Karpas-422 (cell line): Measurements from ENCODE around the gene CLRN1. TPM values are rescaled to one million over a fixed set of nuclear protein-coding genes. Genes with fewer than 3 reads are reported as not detected.
A peak's percentile ranks its signal among the peaks of the same experiment; 100 is the strongest.

Source experiments
- DNase-seq: peaks from one replicate; pipeline ENCODE4 v3.0.0-alpha.2; 2015
- H2AFZ ChIP-seq: fragments of 200-600 bp; sonication (generic); 2 replicates; pipeline ENCODE4 v1.6.1; 2014; ENCODE audit warnings: antibody characterized with exemption, low read length, mixed read lengths
- H3K27ac ChIP-seq: fragments of 200-600 bp; sonication (generic); 2 replicates; pipeline ENCODE4 v1.5.1; 2014; ENCODE audit warnings: mild to moderate bottlenecking, low read length, moderate library complexity
- H3K27me3 ChIP-seq: fragments of 200-600 bp; sonication (generic); 2 replicates; pipeline ENCODE4 v1.6.1; 2014; ENCODE audit warnings: low read length, mixed read lengths
- H3K36me3 ChIP-seq: fragments of 200-600 bp; sonication (generic); 2 replicates; pipeline ENCODE4 v1.6.1; 2014; ENCODE audit warnings: low read length, mixed read lengths; ENCODE audit not compliant: insufficient read depth
- H3K4me1 ChIP-seq: fragments of 200-600 bp; sonication (generic); 2 replicates; pipeline ENCODE4 v1.6.1; 2014; ENCODE audit warnings: mild to moderate bottlenecking, low read length, mixed read lengths
- H3K4me2 ChIP-seq: fragments of 200-600 bp; sonication (generic); 2 replicates; pipeline ENCODE4 v1.6.1; 2014; ENCODE audit warnings: low read length, low read depth, mild to moderate bottlenecking; ENCODE audit not compliant: poor library complexity, severe bottlenecking
- H3K4me3 ChIP-seq: fragments of 200-600 bp; sonication (generic); 2 replicates; pipeline ENCODE4 v1.5.1; 2014; ENCODE audit warnings: mild to moderate bottlenecking, antibody characterized with exemption, low read length, mixed read lengths
- H3K79me2 ChIP-seq: fragments of 200-600 bp; sonication (generic); 2 replicates; pipeline ENCODE4 v1.6.1; 2014; ENCODE audit warnings: mild to moderate bottlenecking, low read length, mixed read lengths
- H3K9ac ChIP-seq: fragments of 200-600 bp; sonication (generic); 2 replicates; pipeline ENCODE4 v1.6.0; 2014; ENCODE audit warnings: low read length
- H3K9me2 ChIP-seq: fragments of 200-600 bp; sonication (generic), shearing (Covaris generic); replicated peaks from 2 replicates; pipeline ENCODE4 v1.6.0; 2014; ENCODE audit warnings: mild to moderate bottlenecking, low read length, moderate library complexity; ENCODE audit not compliant: insufficient read depth
- H3K9me3 ChIP-seq: fragments of 300-700, 200-600 bp; sonication (generic); 2 replicates; pipeline ENCODE4 v1.6.1; 2014; ENCODE audit warnings: low read length, mixed read lengths
- H4K20me1 ChIP-seq: fragments of 200-600 bp; sonication (generic); 2 replicates; pipeline ENCODE4 v1.6.1; 2014; ENCODE audit warnings: mild to moderate bottlenecking, antibody characterized with exemption, low read length, low read depth; ENCODE audit not compliant: insufficient read depth
- total RNA-seq: library from RNA; depleted of rRNA; stranded (reverse); fragments of >200 nt; shearing (Covaris generic); gene quantifications from 2 replicates; pipeline ENCODE4 v1.2.3, GENCODE V29; 2014; ENCODE audit warnings: low replicate concordance

CLRN1 gene
- total RNA-seq, 1 experiment from 2014 or later, result not detected

- Histone ChIP-seq H3K27ac (no peak overlapping the region), H3K9me3 (no peaks in the 10 kb centered on the region), H3K4me2 (no peak overlapping the region), H4K20me1 (no peaks in the 10 kb centered on the region), H3K27me3 (no peaks in the 10 kb centered on the region), H3K79me2 (no peaks in the 10 kb centered on the region), H3K9ac (no peak overlapping the region), H3K4me1 (no peaks in the 10 kb centered on the region), H3K9me2 (no peaks in the 10 kb centered on the region), H2AFZ (no peak overlapping the region), H3K36me3 (no peaks in the 10 kb centered on the region), H3K4me3 (no peak overlapping the region)
- DNase-seq, result no peak
Observed at GRCh38 chr3:150942221-150942620, 30.3 kb downstream of the CLRN1 start.

- Histone ChIP-seq H3K9me2 (no peaks in the 10 kb centered on the region), H2AFZ (no peak overlapping the region), H4K20me1 (no peaks in the 10 kb centered on the region), H3K4me3 (no peak overlapping the region), H3K4me2 (no peak overlapping the region), H3K27me3 (no peaks in the 10 kb centered on the region), H3K79me2 (no peaks in the 10 kb centered on the region), H3K9ac (no peak overlapping the region), H3K36me3 (no peaks in the 10 kb centered on the region), H3K27ac (no peak overlapping the region), H3K9me3 (no peaks in the 10 kb centered on the region), H3K4me1 (no peaks in the 10 kb centered on the region)
- DNase-seq, result no peak
Observed at GRCh38 chr3:150936693-150937092, 35.8 kb downstream of the CLRN1 start.

- H3K4me1 ChIP-seq, result no peaks in the 10 kb centered on the region
- H3K36me3 ChIP-seq, result no peaks in the 10 kb centered on the region
- H3K27me3 ChIP-seq, result no peaks in the 10 kb centered on the region
- H3K27ac ChIP-seq, result no peak overlapping the region
- H2AFZ ChIP-seq, result no peak overlapping the region
- H3K4me3 ChIP-seq, result no peak overlapping the region
- no peaks in the 10 kb centered on the region for H3K9me2 ChIP-seq
- no peak overlapping the region for H3K9ac ChIP-seq
- H3K4me2 ChIP-seq, result no peak overlapping the region
- no peak for DNase-seq
- no peaks in the 10 kb centered on the region for H3K9me3 ChIP-seq
- no peaks in the 10 kb centered on the region for H3K79me2 ChIP-seq
- H4K20me1 ChIP-seq, result no peaks in the 10 kb centered on the region
Observed at GRCh38 chr3:150933473-150933995, 39.0 kb downstream of the CLRN1 start.

- Histone ChIP-seq H3K27ac (no peak overlapping the region), H3K79me2 (no peaks in the 10 kb centered on the region), H4K20me1 (no peaks in the 10 kb centered on the region), H3K4me2 (no peak overlapping the region), H3K36me3 (no peaks in the 10 kb centered on the region), H2AFZ (no peak overlapping the region), H3K9me3 (no peaks in the 10 kb centered on the region), H3K27me3 (no peaks in the 10 kb centered on the region), H3K4me1 (no peaks in the 10 kb centered on the region), H3K9me2 (no peaks in the 10 kb centered on the region), H3K9ac (no peak overlapping the region), H3K4me3 (no peak overlapping the region)
- DNase-seq, result no peak
Observed at GRCh38 chr3:150931745-150932144, 40.8 kb downstream of the CLRN1 start.

- DNase-seq, result no peak
- H3K79me2 ChIP-seq, result no peaks in the 10 kb centered on the region
- H2AFZ ChIP-seq, result no peak overlapping the region
- H3K9ac ChIP-seq, result no peak overlapping the region
- H3K9me2 ChIP-seq, result no peaks in the 10 kb centered on the region
- no peaks in the 10 kb centered on the region for H3K36me3 ChIP-seq
- H3K9me3 ChIP-seq, result no peaks in the 10 kb centered on the region
- H3K4me2 ChIP-seq, result no peak overlapping the region
- H3K4me3 ChIP-seq, result no peak overlapping the region
- H3K4me1 ChIP-seq, result no peaks in the 10 kb centered on the region
- no peak overlapping the region for H3K27ac ChIP-seq
- no peaks in the 10 kb centered on the region for H4K20me1 ChIP-seq
- H3K27me3 ChIP-seq, result no peaks in the 10 kb centered on the region
Observed at GRCh38 chr3:150930839-150931238, 41.7 kb downstream of the CLRN1 start.

GRCh38 chr3:150928234-150928633 is 44.3 kb downstream of the CLRN1 start:
- Histone ChIP-seq H3K27me3 (no peaks in the 10 kb centered on the region), H3K4me1 (no peaks in the 10 kb centered on the region), H3K4me2 (no peak overlapping the region), H2AFZ (no peak overlapping the region), H3K27ac (no peak overlapping the region), H3K4me3 (no peak overlapping the region), H3K9me2 (no peaks in the 10 kb centered on the region), H3K9me3 (no peaks in the 10 kb centered on the region), H3K36me3 (no peaks in the 10 kb centered on the region), H3K79me2 (no peaks in the 10 kb centered on the region), H4K20me1 (no peaks in the 10 kb centered on the region), H3K9ac (no peak overlapping the region)
- no peak for DNase-seq

GRCh38 chr3:150926328-150926727 is 46.2 kb downstream of the CLRN1 start:
- Histone ChIP-seq H2AFZ (no peak overlapping the region), H3K27me3 (no peaks in the 10 kb centered on the region), H3K79me2 (no peaks in the 10 kb centered on the region), H3K4me3 (no peak overlapping the region), H3K27ac (no peak overlapping the region), H3K9ac (no peak overlapping the region), H3K9me2 (no peaks in the 10 kb centered on the region), H4K20me1 (no peaks in the 10 kb centered on the region), H3K9me3 (no peaks in the 10 kb centered on the region), H3K36me3 (no peaks in the 10 kb centered on the region), H3K4me1 (no peaks in the 10 kb centered on the region), H3K4me2 (no peak overlapping the region)
- no peak for DNase-seq

- Histone ChIP-seq H3K9ac (no peak overlapping the region), H3K4me2 (no peak overlapping the region), H3K27me3 (no peaks in the 10 kb centered on the region), H3K4me1 (no peaks in the 10 kb centered on the region), H3K27ac (no peak overlapping the region), H3K9me3 (no peaks in the 10 kb centered on the region), H3K79me2 (no peaks in the 10 kb centered on the region), H3K36me3 (no peaks in the 10 kb centered on the region), H3K9me2 (no peaks in the 10 kb centered on the region), H3K4me3 (no peak overlapping the region), H4K20me1 (no peaks in the 10 kb centered on the region), H2AFZ (no peak overlapping the region)
- peak; percentile 79 for DNase-seq
Observed at GRCh38 chr3:150925751-150926201, 46.8 kb downstream of the CLRN1 start.

GRCh38 chr3:150922611-150923010 is 49.9 kb downstream of the CLRN1 start:
- Histone ChIP-seq H4K20me1 (no peaks in the 10 kb centered on the region), H3K9me3 (no peaks in the 10 kb centered on the region), H3K4me1 (peaks cover 7% of the 10 kb centered on the region), H2AFZ (no peak overlapping the region), H3K27me3 (no peaks in the 10 kb centered on the region; the same call in 1 of the 2 replicates), H3K9ac (no peak overlapping the region), H3K9me2 (no peaks in the 10 kb centered on the region), H3K4me3 (no peak overlapping the region), H3K27ac (no peak overlapping the region), H3K36me3 (no peaks in the 10 kb centered on the region), H3K79me2 (no peaks in the 10 kb centered on the region), H3K4me2 (no peak overlapping the region)
- DNase-seq, result no peak
